GM10248 (cell line): ENCODE data around the gene DGKE.

Source experiments
- CTCF ChIA-PET: fragments of 300-600 bp; sonication (Branson Sonifier 250); formaldehyde crosslinking; extraction: SDS; loops from one replicate; lab custom pipeline; 2021; ENCODE audit warnings: antibody characterized with exemption; lab: Yijun Ruan, JAX
- POLR2A ChIA-PET: fragments of 350-650 bp; sonication (Branson Sonifier 250); formaldehyde crosslinking; extraction: SDS; loops from one replicate; lab custom pipeline; 2020; ENCODE audit warnings: antibody characterized with exemption; lab: Yijun Ruan, JAX
- DNase-seq: peaks from one replicate; pipeline ENCODE4 v3.0.0; 2012; ENCODE audit errors: extremely low spot score
- CTCF ChIP-seq: IDR thresholded peaks from 2 replicates; pipeline ENCODE4 v1.5.1; 2012; ENCODE audit warnings: mild to moderate bottlenecking, low read depth; ENCODE audit errors: extremely low read depth, missing control alignments, control extremely low read depth

DGKE gene

GRCh38 chr17:56793957-56794356, 40.0 kb upstream of the DGKE start:
- DNase-seq = no peak
- no peak for TF ChIP-seq CTCF
- ChIA-PET POLR2A (no interaction called here), CTCF (interaction anchor here (1.2 to 2.4 kb wide), 3 partner anchors 8 to 14 kb away, joined by 3 to 13 read pairs (median 6); no protein-coding TSS in a partner anchor)

- CTCF ChIA-PET = interaction anchor here (1.0 kb wide), 1 partner anchor 24 kb away, joined by 3 read pairs; no protein-coding TSS in a partner anchor
- POLR2A ChIA-PET = no interaction called here
- DNase-seq = no peak
- no peak for TF ChIP-seq CTCF
These were observed 38.6 kb upstream of the DGKE start for GRCh38 chr17:56795221-56795865.

- no peak for TF ChIP-seq CTCF
- DNase-seq = no peak
- ChIA-PET CTCF (no interaction called here), POLR2A (no interaction called here)
These were observed 37.4 kb upstream of the DGKE start for GRCh38 chr17:56796536-56796935.

- ChIA-PET CTCF (interaction anchor here (2.6 kb wide), 2 partner anchors 14 to 19 kb away, joined by 8 to 10 read pairs; no protein-coding TSS in a partner anchor), POLR2A (no interaction called here)
- no peak for TF ChIP-seq CTCF
- no peak for DNase-seq
These were observed 35.0 kb upstream of the DGKE start for GRCh38 chr17:56798916-56799315.

GRCh38 chr17:56801459-56802178, 32.3 kb upstream of the DGKE start:
- POLR2A ChIA-PET = no interaction called here

More at GRCh38 chr17:56801459-56802178, 32.3 kb upstream of the DGKE start:
- CTCF ChIA-PET = interaction anchor here (1.2 to 1.9 kb wide), 2 partner anchors 8 to 18 kb away, joined by 3 to 5 read pairs; no protein-coding TSS in a partner anchor
- no peak for TF ChIP-seq CTCF
- DNase-seq = no peak
